ENCODE measurements around the gene SSBP2. TPM values are rescaled to one million over a fixed set of nuclear protein-coding genes. Genes with fewer than 3 reads are reported as not detected.

SSBP2 gene
- total RNA-seq, 4 donors from 2014 or later = 38.6 to 58.5 (median 51.8) TPM

DNA sequence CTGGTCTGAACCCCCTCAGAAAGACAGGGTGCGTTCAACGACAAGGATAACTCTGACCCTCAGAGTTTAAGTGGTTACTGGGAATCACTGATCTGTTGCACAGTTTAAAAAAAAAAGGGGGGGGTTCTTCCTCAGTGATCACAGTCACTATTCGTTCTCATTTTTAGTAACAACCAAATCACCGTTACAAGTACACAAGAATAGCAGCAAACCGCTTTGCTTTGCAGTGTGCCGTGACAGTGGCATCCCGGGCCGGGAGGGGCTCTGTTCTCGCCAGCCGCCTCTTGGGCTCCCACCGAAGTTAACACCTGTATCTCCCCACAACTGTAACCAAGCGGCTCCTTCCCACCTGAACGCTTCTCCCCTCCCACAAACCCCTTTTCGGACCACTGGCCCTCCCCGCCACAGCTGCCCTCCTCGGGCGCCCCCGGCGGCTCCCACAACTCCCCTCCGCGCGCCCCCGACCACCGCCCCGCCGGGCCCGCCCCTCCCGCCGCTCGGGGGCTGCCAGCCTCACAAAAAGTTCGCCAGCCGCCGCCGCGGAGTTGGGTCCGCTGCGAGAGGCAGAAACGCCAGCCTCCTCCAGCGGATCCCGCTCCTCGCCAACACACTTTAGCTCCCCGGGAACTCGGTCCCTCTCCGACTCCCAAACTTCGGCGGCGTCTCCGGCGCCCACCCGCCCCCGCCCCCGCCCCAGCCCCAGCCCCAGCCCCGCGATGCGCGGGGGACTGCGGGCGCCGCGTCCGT, 1.2 kb downstream of the SSBP2 start:
- 0 to 1% methylated on average over 14 to 19 of the region's 61 CpGs for WGBS, 2 donors
- intact Hi-C loops (cut with DNase I) = loop anchor here (2.0 kb wide), 1 partner anchor 101 kb away; no protein-coding TSS in a partner anchor
- Histone ChIP-seq H3K27ac (peak overlapping the region; percentile 71 to 90 (median 83)), H3K27me3 (no peaks in the 10 kb centered on the region), H3K4me1 (peaks cover 18 to 19% of the 10 kb centered on the region in 2 donors), H3K9me3 (no peaks in the 10 kb centered on the region), H3K36me3 (no peaks in the 10 kb centered on the region), H3K4me3 (replicated peaks in 1 of 3) (peak overlapping the region in 2 of 3 donors; percentile 65 to 93)
- peak; percentile 56 to 58 for DNase-seq
- TF ChIP-seq CTCF (IDR thresholded peaks at IDR 0.05) (no peak), POLR2A (IDR thresholded peaks at IDR 0.05) (peak in 1 of 2 donors; percentile 26)

DNA sequence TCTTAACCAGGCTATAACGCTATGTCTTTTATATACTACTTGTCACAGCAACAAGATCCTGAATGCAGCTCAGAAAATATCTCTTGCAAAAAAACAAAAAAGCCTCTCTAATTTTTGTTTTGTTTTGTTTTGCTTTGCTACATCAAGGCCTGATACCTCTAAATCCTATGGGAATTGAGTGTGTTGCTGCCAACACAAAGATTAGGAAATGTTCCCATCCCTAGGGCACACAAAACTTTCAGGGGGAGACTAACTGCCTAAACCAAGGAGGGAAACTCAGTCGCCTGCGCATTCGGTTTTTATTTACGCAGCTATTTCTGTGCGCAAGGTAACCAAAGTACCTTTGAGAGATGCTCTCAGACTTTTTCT, 1.7 kb downstream of the SSBP2 start:
- Histone ChIP-seq H3K9me3 (no peaks in the 10 kb centered on the region), H3K4me3 (replicated peaks in 1 of 3) (peak overlapping the region in 2 of 3 donors; percentile 65 to 93), H3K36me3 (no peaks in the 10 kb centered on the region), H3K4me1 (peaks cover 12 to 14% of the 10 kb centered on the region in 2 donors), H3K27ac (peak overlapping the region; percentile 71 to 90 (median 83)), H3K27me3 (no peaks in the 10 kb centered on the region)
- DNase-seq = peak; percentile 12 to 14
- TF ChIP-seq CTCF (IDR thresholded peaks at IDR 0.05) = no peak
- TF ChIP-seq POLR2A (IDR thresholded peaks at IDR 0.05) = no peak
- WGBS, 2 donors = 16% methylated on average over 6 of the region's 6 CpGs
- intact Hi-C loops (cut with DNase I) = no loop called here

- Histone ChIP-seq H3K4me1 (peaks cover 11 to 14% of the 10 kb centered on the region in 2 donors), H3K9me3 (no peaks in the 10 kb centered on the region), H3K27me3 (no peaks in the 10 kb centered on the region), H3K27ac (peak overlapping the region in 1 of 3 donors; percentile 90), H3K36me3 (no peaks in the 10 kb centered on the region), H3K4me3 (replicated peaks in 1 of 3) (no peak overlapping the region)
- 76 to 79% methylated on average over 3 of the region's 3 CpGs for WGBS, 2 donors
- TF ChIP-seq CTCF (IDR thresholded peaks at IDR 0.05) (no peak), POLR2A (IDR thresholded peaks at IDR 0.05) (no peak)
- intact Hi-C loops (cut with DNase I) = no loop called here
- DNase-seq = no peak
Observed at GRCh38 chr5:81748556-81748955, 2.3 kb downstream of the SSBP2 start.

GRCh38 chr5:81747030-81747429, 3.9 kb downstream of the SSBP2 start:
- intact Hi-C loops (cut with DNase I) = no loop called here

More at GRCh38 chr5:81747030-81747429, 3.9 kb downstream of the SSBP2 start:
- TF ChIP-seq CTCF (IDR thresholded peaks at IDR 0.05) = no peak
- TF ChIP-seq POLR2A (IDR thresholded peaks at IDR 0.05) = no peak
- no peak for DNase-seq
- Histone ChIP-seq H3K4me3 (replicated peaks in 1 of 3) (no peak overlapping the region), H3K9me3 (no peaks in the 10 kb centered on the region), H3K4me1 (peaks cover 8 to 11% of the 10 kb centered on the region in 2 donors), H3K27me3 (no peaks in the 10 kb centered on the region), H3K36me3 (no peaks in the 10 kb centered on the region), H3K27ac (no peak overlapping the region)
- 83 to 84% methylated on average over 2 of the region's 2 CpGs for WGBS, 2 donors

Data from thyroid gland (tissue), 4 donors.